HepG2 (cell line): Measurements from ENCODE around the gene LCLAT1. TPM values are rescaled to one million over a fixed set of nuclear protein-coding genes. Genes with fewer than 3 reads are reported as not detected.
A peak's percentile ranks its signal among the peaks of the same experiment; 100 is the strongest.

Experiments used
- ATM ChIP-seq: fragments of 450-650 bp; IDR thresholded peaks from 2 replicates; pipeline ENCODE4 v1.7.1; 2017; ENCODE audit warnings: mild to moderate bottlenecking, borderline replicate concordance
- ETV5 ChIP-seq: IDR thresholded peaks from 2 replicates; pipeline ENCODE4 v1.6.1; 2018; ENCODE audit warnings: missing biosample characterization, missing genetic modification reagents, inconsistent platforms, borderline replicate concordance
- GLI4 ChIP-seq: sonication (generic); formaldehyde crosslinking; IDR thresholded peaks from 2 replicates; pipeline ENCODE4 v1.5.1; 2020; ENCODE audit warnings: missing genetic modification reagents, mild to moderate bottlenecking, moderate library complexity, borderline replicate concordance
- MEF2D ChIP-seq: sonication (generic); formaldehyde crosslinking; IDR thresholded peaks from 2 replicates; pipeline ENCODE4 v1.5.1; 2020; ENCODE audit warnings: mild to moderate bottlenecking, missing genetic modification reagents
- NR2F1 ChIP-seq, 2 experiments: fragments of 450-650 bp in 1 of 2; formaldehyde crosslinking in 1 of 2; IDR thresholded peaks; 2 replicates each; pipeline versions ENCODE4 v1.5.0 to v1.6.1; 2016 to 2020; ENCODE audit warnings: mild to moderate bottlenecking in 1 of 2, missing compliant biosample characterization in 1 of 2, missing genetic modification reagents in 1 of 2, moderate library complexity in 1 of 2
- RARA ChIP-seq: IDR thresholded peaks from 2 replicates; pipeline ENCODE4 v1.6.1; 2016; ENCODE audit warnings: missing genetic modification reagents, missing compliant biosample characterization
- RXRB ChIP-seq: IDR thresholded peaks from 2 replicates; pipeline ENCODE4 v1.6.1; 2016; ENCODE audit warnings: borderline replicate concordance, missing genetic modification reagents, missing compliant biosample characterization
- TBX2 ChIP-seq: sonication (generic); formaldehyde crosslinking; IDR thresholded peaks from 2 replicates; pipeline ENCODE4 v1.5.0; 2020; ENCODE audit warnings: missing genetic modification reagents, mild to moderate bottlenecking, borderline replicate concordance
- ZBTB39 ChIP-seq: sonication (generic); formaldehyde crosslinking; IDR thresholded peaks from 2 replicates; pipeline ENCODE4 v1.5.0; 2020; ENCODE audit warnings: missing genetic modification reagents
- ZBTB4 ChIP-seq: sonication (generic); formaldehyde crosslinking; IDR thresholded peaks from 2 replicates; pipeline ENCODE4 v1.4.0; 2020; ENCODE audit warnings: missing genetic modification reagents, mild to moderate bottlenecking, borderline replicate concordance
- ZIK1 ChIP-seq: sonication (generic); formaldehyde crosslinking; IDR thresholded peaks from 2 replicates; pipeline ENCODE4 v1.5.0; 2020; ENCODE audit warnings: mild to moderate bottlenecking, low read depth, missing genetic modification reagents, borderline replicate concordance
- ZNF275 ChIP-seq: sonication (generic); formaldehyde crosslinking; IDR thresholded peaks from 2 replicates; pipeline ENCODE4 v1.8.0; 2022; ENCODE audit warnings: missing genetic modification reagents, mild to moderate bottlenecking, inconsistent platforms, borderline replicate concordance
- polyA plus RNA-seq, 8 experiments: library from polyadenylated mRNA; depleted of rRNA in 3 of 8; stranded (reverse) in 7 of 8; unstranded in 1 of 8; fragments of >200 nt; fragmentation: Illumina TruSeq in 4 of 8; extraction: Trizol in 4 of 8; gene quantifications; 2 replicates each; pipeline versions ENCODE4 v1.2.1 to v1.2.3, GENCODE V29; 2011 to 2016; ENCODE audit warnings: low read depth in 4 of 8, missing spikeins in 1 of 8, mixed read lengths in 1 of 8; ENCODE audit not compliant: insufficient read depth in 1 of 8
- total RNA-seq, 5 experiments: library from RNA; depleted of rRNA; stranded (reverse); fragments of >200 nt; fragmentation: Illumina TruSeq; extraction: Trizol; gene quantifications; 2 replicates each; pipeline ENCODE4 v1.2.3, GENCODE V29; 2016; ENCODE audit warnings: low read depth in 1 of 5
- TF ChIP-seq, protein P1 (sequence below): sonication (generic); formaldehyde crosslinking; IDR thresholded peaks from 2 replicates; pipeline ENCODE4 v1.4.0; 2020; ENCODE audit warnings: low read depth, mild to moderate bottlenecking, missing genetic modification reagents
- TF ChIP-seq, protein P2 (sequence below): sonication (generic); formaldehyde crosslinking; IDR thresholded peaks from 2 replicates; pipeline ENCODE4 v1.5.0; 2020; ENCODE audit warnings: mild to moderate bottlenecking, missing genetic modification reagents, borderline replicate concordance
- TF ChIP-seq, protein P3 (sequence below): sonication (generic); formaldehyde crosslinking; IDR thresholded peaks from 2 replicates; pipeline ENCODE4 v1.4.0; 2020; ENCODE audit warnings: missing genetic modification reagents

The LCLAT1 gene
- total and polyA plus RNA-seq, 2 of the 13 experiments (the other 11 are each of a cell fraction or from before 2014, with no cell fraction given) = 18.0 to 28.0 TPM

DNA sequence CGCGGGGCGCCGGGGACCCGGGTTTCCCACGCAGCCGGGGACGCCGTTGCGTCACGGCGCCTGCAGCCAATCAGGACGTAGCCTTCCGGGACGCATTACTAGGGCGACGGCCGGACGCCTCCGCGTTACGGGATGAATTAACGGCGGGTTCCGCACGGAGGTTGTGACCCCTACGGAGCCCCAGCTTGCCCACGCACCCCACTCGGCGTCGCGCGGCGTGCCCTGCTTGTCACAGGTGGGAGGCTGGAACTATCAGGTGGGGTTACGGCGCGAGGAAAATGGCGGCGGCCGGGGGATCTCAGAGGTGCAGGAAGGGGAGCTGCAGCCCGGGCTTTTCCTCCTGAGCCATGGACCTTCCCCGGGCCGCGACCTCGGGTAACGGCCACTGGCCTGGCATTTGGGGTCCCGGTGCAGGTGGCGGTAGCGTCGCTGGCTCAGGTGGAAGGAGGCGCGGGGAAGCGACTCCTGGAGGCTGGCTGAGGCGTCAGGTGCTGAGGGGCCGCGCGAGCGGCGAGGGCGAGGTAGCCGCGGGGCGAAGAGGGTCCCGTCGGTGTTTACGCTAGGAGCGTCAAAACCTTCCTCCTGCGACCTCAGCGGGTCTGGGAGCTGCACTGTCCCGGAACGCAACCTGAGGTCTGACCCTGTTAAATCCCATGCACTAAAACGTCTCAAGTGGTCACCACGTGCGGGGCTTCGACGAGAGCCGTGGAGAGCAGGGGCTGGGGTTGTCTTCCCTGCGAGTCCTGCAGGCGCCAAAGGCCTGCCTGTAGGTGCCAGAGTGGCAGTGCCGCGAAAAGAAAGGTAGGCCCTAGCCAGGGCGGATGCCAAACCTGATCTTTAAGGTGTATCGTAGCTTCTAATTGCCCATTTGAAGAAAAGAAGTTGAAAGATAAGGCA, at the start of gene LCLAT1 (continued):
- TF ChIP-seq RXRB (CRISPR knock-in tag) = peak; percentile 45
- peak; percentile 94 for TF ChIP-seq ZIK1
- TF ChIP-seq ATM = no peak
- peak; percentile 92 for TF ChIP-seq TBX2 (CRISPR knock-in tag)
- TF ChIP-seq ZBTB4 (CRISPR knock-in tag) = peak; percentile 97; the same call in 1 of the 2 replicates
- TF ChIP-seq, protein P1, sequence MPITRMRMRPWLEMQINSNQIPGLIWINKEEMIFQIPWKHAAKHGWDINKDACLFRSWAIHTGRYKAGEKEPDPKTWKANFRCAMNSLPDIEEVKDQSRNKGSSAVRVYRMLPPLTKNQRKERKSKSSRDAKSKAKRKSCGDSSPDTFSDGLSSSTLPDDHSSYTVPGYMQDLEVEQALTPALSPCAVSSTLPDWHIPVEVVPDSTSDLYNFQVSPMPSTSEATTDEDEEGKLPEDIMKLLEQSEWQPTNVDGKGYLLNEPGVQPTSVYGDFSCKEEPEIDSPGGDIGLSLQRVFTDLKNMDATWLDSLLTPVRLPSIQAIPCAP (CRISPR knock-in tag) = peak; percentile 17; the same call in 1 of the 2 replicates
- TF ChIP-seq, protein P2, sequence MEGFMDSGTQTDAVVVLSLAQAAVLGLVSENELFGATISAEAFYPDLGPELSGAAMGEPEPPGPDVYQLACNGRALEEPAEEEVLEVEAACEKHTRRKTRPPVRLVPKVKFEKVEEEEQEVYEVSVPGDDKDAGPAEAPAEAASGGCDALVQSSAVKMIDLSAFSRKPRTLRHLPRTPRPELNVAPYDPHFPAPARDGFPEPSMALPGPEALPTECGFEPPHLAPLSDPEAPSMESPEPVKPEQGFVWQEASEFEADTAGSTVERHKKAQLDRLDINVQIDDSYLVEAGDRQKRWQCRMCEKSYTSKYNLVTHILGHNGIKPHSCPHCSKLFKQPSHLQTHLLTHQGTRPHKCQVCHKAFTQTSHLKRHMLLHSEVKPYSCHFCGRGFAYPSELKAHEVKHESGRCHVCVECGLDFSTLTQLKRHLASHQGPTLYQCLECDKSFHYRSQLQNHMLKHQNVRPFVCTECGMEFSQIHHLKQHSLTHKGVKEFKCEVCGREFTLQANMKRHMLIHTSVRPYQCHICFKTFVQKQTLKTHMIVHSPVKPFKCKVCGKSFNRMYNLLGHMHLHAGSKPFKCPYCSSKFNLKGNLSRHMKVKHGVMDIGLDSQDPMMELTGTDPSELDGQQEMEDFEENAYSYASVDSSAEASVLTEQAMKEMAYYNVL (CRISPR knock-in tag) = no peak; the same call in none of the 2 replicates
- TF ChIP-seq ZNF275 (CRISPR knock-in tag) = peak; percentile 96
- TF ChIP-seq MEF2D (CRISPR knock-in tag) = peak; percentile 54; the same call in 1 of the 2 replicates
- TF ChIP-seq NR2F1 (CRISPR knock-in tag; IDR thresholded peaks at IDR 0.05) = no peak; a peak in 1 of 4 replicates
- peak; percentile 58; the same call in 1 of the 2 replicates for TF ChIP-seq ETV5 (CRISPR knock-in tag)
- TF ChIP-seq, protein P3, sequence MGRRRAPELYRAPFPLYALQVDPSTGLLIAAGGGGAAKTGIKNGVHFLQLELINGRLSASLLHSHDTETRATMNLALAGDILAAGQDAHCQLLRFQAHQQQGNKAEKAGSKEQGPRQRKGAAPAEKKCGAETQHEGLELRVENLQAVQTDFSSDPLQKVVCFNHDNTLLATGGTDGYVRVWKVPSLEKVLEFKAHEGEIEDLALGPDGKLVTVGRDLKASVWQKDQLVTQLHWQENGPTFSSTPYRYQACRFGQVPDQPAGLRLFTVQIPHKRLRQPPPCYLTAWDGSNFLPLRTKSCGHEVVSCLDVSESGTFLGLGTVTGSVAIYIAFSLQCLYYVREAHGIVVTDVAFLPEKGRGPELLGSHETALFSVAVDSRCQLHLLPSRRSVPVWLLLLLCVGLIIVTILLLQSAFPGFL = peak; percentile 81; the same call in 1 of the 2 replicates
- TF ChIP-seq RARA (CRISPR knock-in tag) = 0 out of 2 replicates have a peak, but pooled peaks have one; percentile 38
- peak; percentile 96 for TF ChIP-seq GLI4 (CRISPR knock-in tag)
- no peak; the same call in 1 of the 2 replicates for TF ChIP-seq ZBTB39 (CRISPR knock-in tag)
